Astrocyte (in vitro differentiated cells and primary cell): ENCODE results near the gene SLC6A16.

ENCODE experiments used
- EZH2 ChIP-seq: IDR thresholded peaks from 2 replicates; pipeline ENCODE4 v1.6.1; 2012; ENCODE audit warnings: mild to moderate bottlenecking, low read length, inconsistent platforms; ENCODE audit not compliant: insufficient read depth
- TF ChIP-seq, protein P1 (sequence below): IDR thresholded peaks from 2 replicates; pipeline ENCODE4 v1.5.1; 2011; ENCODE audit warnings: low read depth, mild to moderate bottlenecking, inconsistent platforms, low read length, moderate library complexity; ENCODE audit not compliant: insufficient read depth

- TF ChIP-seq, protein P1, sequence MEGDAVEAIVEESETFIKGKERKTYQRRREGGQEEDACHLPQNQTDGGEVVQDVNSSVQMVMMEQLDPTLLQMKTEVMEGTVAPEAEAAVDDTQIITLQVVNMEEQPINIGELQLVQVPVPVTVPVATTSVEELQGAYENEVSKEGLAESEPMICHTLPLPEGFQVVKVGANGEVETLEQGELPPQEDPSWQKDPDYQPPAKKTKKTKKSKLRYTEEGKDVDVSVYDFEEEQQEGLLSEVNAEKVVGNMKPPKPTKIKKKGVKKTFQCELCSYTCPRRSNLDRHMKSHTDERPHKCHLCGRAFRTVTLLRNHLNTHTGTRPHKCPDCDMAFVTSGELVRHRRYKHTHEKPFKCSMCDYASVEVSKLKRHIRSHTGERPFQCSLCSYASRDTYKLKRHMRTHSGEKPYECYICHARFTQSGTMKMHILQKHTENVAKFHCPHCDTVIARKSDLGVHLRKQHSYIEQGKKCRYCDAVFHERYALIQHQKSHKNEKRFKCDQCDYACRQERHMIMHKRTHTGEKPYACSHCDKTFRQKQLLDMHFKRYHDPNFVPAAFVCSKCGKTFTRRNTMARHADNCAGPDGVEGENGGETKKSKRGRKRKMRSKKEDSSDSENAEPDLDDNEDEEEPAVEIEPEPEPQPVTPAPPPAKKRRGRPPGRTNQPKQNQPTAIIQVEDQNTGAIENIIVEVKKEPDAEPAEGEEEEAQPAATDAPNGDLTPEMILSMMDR = no peak
- TF ChIP-seq EZH2 = no peak
These were observed 35.1 kb upstream of the SLC6A16 start for GRCh38 chr19:49359851-49360820.
